Body of pancreas (tissue), 4 donors: ENCODE data around the gene TELO2. TPM values are rescaled to one million over a fixed set of nuclear protein-coding genes. Genes with fewer than 3 reads are reported as not detected.

Experiments
- ATAC-seq: fragments of 150-250 bp; one replicate; pipeline ENCODE4 v1.9.1; 2016
- DNase-seq, 4 donors: peaks; one replicate each; pipeline ENCODE4 v3.0.0-alpha.2; 2019
- H3K27ac ChIP-seq, 4 donors: fragments of 200-600 bp; sonication (generic); 1 replicate in 3 of 4; 2 replicates in 1 of 4; pipeline versions ENCODE4 v1.5.1 to v1.6.1; 2016 to 2019; ENCODE audit warnings: mild to moderate bottlenecking in 1 of 4, mixed read lengths in 1 of 4, moderate library complexity in 1 of 4
- H3K27me3 ChIP-seq, 2 donors: fragments of 200-600 bp; sonication (generic); one replicate each; pipeline ENCODE4 v1.6.0; 2016; ENCODE audit warnings: mild to moderate bottlenecking in 1 of 2
- H3K36me3 ChIP-seq, 2 donors: fragments of 200-600 bp; sonication (generic); replicated peaks in 1 of 2; 2 replicates each; pipeline ENCODE4 v1.5.1; 2016; ENCODE audit warnings: low read depth in 2 of 2; ENCODE audit not compliant: insufficient read depth in 1 of 2
- H3K4me1 ChIP-seq: fragments of 200-600 bp; sonication (generic); one replicate; pipeline ENCODE4 v1.6.0; 2016
- H3K4me3 ChIP-seq, 2 donors: fragments of 200-600 bp; sonication (generic); 1 replicate in 1 of 2; 2 replicates in 1 of 2; pipeline ENCODE4 v1.5.1; 2016 to 2019
- H3K9me3 ChIP-seq, 3 donors: fragments of 200-600 bp; sonication (generic); 1 replicate in 2 of 3; 2 replicates in 1 of 3; pipeline ENCODE4 v1.5.1; 2016
- POLR2A ChIP-seq, 3 donors: fragments of 450-650 bp; IDR thresholded peaks; one replicate each; pipeline ENCODE4 v1.6.1; 2016; ENCODE audit warnings: antibody characterized with exemption in 3 of 3, mild to moderate bottlenecking in 2 of 3
- WGBS, 2 donors: methylation state at CpG; one replicate each; pipeline ENCODE4 v1.1.5; 2017; 5-methylcytosine and 5-hydroxymethylcytosine counted together
- intact Hi-C: fragments of 100-400 bp; cut with DNase I; formaldehyde crosslinking; loops from one replicate; pipeline ENCODE4 v1.15.1; 2023
- total RNA-seq, 2 donors: library from RNA; depleted of rRNA; stranded (reverse); fragments of >200 nt; gene quantifications; one replicate each; pipeline ENCODE4 v1.1.0, GENCODE V29; 2016
- TF ChIP-seq, protein P1 (sequence below), 7 experiments: fragments of 450-650 bp in 4 of 7; fragments of 200-600 bp in 3 of 7; sonication (generic) in 3 of 7; IDR thresholded peaks; one replicate each; pipeline ENCODE4 v1.5.1; 2016 to 2019; ENCODE audit warnings: antibody characterized with exemption in 7 of 7

The TELO2 gene
- total RNA-seq, 2 donors from 2014 or later = 25.4 to 76.5 TPM

DNA sequence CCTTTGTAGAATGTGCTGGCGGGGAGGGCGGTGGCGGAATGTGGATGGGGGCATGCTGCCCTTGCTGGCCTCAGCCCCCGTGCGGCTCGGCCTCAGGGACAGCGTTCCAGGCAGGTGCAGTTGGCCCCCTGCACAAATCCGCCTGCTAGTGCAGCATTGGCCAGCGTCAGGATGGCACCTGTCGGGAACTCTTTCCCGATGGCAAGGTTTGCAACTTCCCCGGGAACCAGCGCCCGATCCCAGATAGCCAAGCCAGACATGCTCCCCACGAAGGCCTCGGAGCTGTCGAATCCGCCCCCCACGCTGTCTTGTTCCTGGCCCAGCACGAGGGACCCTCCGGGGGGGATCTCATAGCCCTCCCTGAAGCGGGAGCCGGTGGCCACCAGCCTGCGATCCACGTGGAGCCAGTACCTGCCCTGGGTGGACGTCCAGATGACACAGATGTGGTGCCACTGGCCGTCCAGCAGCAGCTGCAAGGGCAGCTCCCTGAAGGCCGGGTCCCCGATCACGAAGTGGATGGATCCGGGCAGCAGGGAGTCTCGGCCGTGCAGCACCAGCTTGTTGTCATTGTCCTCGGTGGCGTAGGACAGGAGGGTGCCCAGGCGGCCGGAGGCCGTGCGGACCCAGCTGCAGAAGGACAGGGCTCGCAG is 7.2 kb upstream of the TELO2 start:
- Histone ChIP-seq H3K9me3 (no peaks in the 10 kb centered on the region), H3K4me1 (no peaks in the 10 kb centered on the region), H3K4me3 (no peak overlapping the region), H3K27me3 (no peaks in the 10 kb centered on the region), H3K27ac (no peak overlapping the region), H3K36me3 (no peaks in the 10 kb centered on the region)
- 75 to 91% methylated on average over 15 to 29 of the region's 40 CpGs for WGBS, 2 donors
- no peak for ATAC-seq
- no peak for TF ChIP-seq POLR2A (IDR thresholded peaks at IDR 0.05)
- TF ChIP-seq, protein P1, sequence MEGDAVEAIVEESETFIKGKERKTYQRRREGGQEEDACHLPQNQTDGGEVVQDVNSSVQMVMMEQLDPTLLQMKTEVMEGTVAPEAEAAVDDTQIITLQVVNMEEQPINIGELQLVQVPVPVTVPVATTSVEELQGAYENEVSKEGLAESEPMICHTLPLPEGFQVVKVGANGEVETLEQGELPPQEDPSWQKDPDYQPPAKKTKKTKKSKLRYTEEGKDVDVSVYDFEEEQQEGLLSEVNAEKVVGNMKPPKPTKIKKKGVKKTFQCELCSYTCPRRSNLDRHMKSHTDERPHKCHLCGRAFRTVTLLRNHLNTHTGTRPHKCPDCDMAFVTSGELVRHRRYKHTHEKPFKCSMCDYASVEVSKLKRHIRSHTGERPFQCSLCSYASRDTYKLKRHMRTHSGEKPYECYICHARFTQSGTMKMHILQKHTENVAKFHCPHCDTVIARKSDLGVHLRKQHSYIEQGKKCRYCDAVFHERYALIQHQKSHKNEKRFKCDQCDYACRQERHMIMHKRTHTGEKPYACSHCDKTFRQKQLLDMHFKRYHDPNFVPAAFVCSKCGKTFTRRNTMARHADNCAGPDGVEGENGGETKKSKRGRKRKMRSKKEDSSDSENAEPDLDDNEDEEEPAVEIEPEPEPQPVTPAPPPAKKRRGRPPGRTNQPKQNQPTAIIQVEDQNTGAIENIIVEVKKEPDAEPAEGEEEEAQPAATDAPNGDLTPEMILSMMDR (IDR thresholded peaks at IDR 0.05) = no peak
- intact Hi-C loops = no loop called here
- DNase-seq = no peak

DNA sequence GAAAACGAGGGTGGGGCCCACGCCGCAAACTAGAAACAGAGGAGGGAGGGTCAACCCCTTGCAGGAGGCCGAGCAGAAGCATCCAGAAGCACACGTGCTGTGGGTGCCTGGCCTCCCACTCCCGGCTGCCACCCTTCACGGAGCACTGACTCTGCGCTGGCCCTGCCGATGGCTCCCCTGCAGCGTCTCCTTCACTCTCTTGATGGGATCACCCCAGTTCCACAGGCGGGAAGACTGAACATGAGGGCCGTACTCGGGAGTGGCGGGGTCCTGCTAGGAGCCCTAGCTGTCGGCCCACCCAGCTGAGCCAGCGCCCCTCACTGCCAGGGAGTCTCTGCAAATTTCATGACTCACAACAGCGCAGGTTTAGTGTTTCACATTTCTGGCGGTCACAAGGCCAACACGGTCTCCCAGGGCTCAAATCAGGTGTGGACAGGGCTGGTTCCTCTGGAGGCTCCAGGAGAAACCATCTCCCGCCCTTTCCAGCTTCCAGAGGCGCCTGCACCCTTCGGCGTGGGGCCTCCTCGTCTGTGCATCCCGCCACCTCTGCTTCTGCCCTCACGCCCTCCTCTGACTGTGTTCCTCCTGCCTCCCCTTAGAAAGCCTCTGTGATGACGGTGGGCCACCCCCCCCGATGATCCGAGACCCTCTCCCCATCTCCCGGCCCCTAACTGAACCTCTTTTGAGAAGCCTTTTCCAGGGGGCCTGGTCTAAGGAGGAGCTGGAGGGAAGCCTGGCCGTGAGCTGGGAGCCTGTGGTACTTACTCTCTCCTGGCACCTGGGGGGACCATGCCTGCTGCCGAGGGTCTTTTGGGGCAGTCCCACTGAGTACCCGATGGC is 6.4 kb upstream of the TELO2 start:
- Histone ChIP-seq H3K27ac (no peak overlapping the region), H3K4me3 (no peak overlapping the region), H3K9me3 (no peaks in the 10 kb centered on the region), H3K4me1 (no peaks in the 10 kb centered on the region), H3K27me3 (no peaks in the 10 kb centered on the region), H3K36me3 (no peaks in the 10 kb centered on the region)
- 61 to 68% methylated on average over 6 to 33 of the region's 33 CpGs for WGBS, 2 donors
- intact Hi-C loops = no loop called here
- no peak for DNase-seq
- TF ChIP-seq, protein P1 (IDR thresholded peaks at IDR 0.05) = no peak
- no peak for TF ChIP-seq POLR2A (IDR thresholded peaks at IDR 0.05)
- ATAC-seq = no peak

DNA sequence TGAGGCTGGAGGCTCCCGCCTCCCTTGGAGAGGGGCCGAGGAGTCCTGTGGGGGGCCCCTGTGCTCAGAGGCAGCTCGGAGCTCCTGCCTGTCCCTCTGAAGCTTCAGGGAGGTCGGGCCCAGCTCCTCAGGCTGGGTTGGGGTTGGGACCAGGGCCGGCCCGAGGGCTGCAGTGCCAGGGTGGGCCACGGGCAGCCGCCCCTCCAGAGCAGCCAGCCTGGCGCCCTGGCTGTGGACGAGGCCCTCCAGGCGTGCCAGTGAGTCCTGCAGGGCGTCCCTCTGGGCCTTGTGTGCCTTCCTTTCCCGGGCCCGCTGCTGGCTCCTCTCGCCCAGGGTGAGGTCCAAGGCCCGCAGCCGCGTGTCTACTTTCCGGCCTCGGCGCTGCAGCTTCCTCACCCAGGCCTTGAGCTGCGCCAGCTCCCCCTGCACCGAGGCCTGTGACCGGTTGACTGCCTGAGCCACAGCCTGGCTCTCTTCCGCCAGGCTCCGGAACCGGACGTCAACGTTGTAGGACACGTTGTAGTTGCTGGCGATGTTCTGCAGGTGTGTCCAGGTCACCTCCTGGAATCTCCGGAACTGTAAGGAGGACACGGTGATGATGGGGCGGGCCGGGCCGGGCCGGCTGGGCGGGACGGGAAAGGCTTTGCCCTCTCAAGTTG is 5.6 kb upstream of the TELO2 start:
- no peak for TF ChIP-seq POLR2A (IDR thresholded peaks at IDR 0.05)
- TF ChIP-seq, protein P1 (IDR thresholded peaks at IDR 0.05) = no peak
- no peak overlapping the region for H3K4me3 ChIP-seq
- WGBS, 2 donors = 51 to 74% methylated on average over 3 to 32 of the region's 39 CpGs
- H3K9me3 ChIP-seq = no peaks in the 10 kb centered on the region
- no peaks in the 10 kb centered on the region for H3K27me3 ChIP-seq
- intact Hi-C loops = no loop called here
- no peak for DNase-seq
- no peaks in the 10 kb centered on the region for H3K36me3 ChIP-seq
- H3K4me1 ChIP-seq = peaks cover 4% of the 10 kb centered on the region
- H3K27ac ChIP-seq = no peak overlapping the region
- no peak for ATAC-seq

DNA sequence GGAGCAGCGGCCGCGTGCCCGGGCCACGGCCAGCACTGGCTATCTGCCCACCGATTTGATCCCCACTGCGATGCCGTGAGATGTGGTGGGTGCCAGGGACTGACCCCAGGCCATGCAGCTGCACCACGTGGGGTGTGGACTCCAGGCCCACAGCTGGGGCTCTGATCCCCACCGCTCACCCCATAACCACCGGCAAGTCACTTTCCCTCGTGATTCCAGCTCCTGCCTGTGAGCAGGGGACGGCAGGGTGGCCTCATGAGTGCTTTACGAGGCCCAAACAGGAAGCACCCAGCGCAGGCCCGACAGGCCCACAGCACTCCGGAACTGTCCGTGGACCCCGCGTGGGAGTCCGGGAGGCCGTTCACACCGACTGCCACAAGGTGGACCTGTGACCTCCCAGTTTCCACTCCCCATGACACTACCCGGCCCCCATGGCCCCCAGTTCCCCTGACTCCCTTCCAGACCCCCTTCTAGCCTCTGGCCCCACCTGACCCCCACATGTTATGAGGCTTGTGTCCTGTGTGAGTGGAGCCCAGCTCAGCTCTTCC is 5.0 kb upstream of the TELO2 start:
- Histone ChIP-seq H3K36me3 (no peaks in the 10 kb centered on the region), H3K27me3 (no peaks in the 10 kb centered on the region), H3K4me1 (peaks cover 9% of the 10 kb centered on the region), H3K4me3 (no peak overlapping the region), H3K9me3 (no peaks in the 10 kb centered on the region), H3K27ac (no peak overlapping the region)
- no peak for DNase-seq
- intact Hi-C loops = no loop called here
- 68 to 82% methylated on average over 14 to 24 of the region's 24 CpGs for WGBS, 2 donors
- no peak for ATAC-seq
- no peak for TF ChIP-seq POLR2A (IDR thresholded peaks at IDR 0.05)
- TF ChIP-seq, protein P1 (IDR thresholded peaks at IDR 0.05) = no peak
